GM06990 (cell line): Measurements from ENCODE around the gene WDFY2.
"Not testable (repeated sequence)": the region's sequence is repeated elsewhere in the genome, so short reads cannot be mapped to it uniquely, and the experiment has no call there.

ENCODE experiments used
- DNase-seq: peaks from one replicate; pipeline ENCODE4 v3.0.0-alpha.2; 2011; ENCODE audit not compliant: insufficient read length; ENCODE audit errors: extremely low read depth
- H3K27me3 ChIP-seq: replicated peaks from 2 replicates; pipeline ENCODE4 v1.6.0; 2011; ENCODE audit warnings: low read length; ENCODE audit not compliant: control insufficient read depth, insufficient read depth
- H3K36me3 ChIP-seq: 2 replicates; pipeline ENCODE4 v1.5.1; 2011; ENCODE audit warnings: low read length; ENCODE audit not compliant: control insufficient read depth, insufficient read depth
- H3K4me3 ChIP-seq: replicated peaks from 2 replicates; pipeline ENCODE4 v1.5.1; 2011; ENCODE audit warnings: low read depth, mild to moderate bottlenecking, control low read depth, low read length
- TF ChIP-seq, protein P1 (sequence below): IDR thresholded peaks from 2 replicates; pipeline ENCODE4 v1.5.1; 2011; ENCODE audit warnings: low read length, control low read depth, mild to moderate bottlenecking, inconsistent platforms; ENCODE audit not compliant: insufficient read depth, poor library complexity, severe bottlenecking

The WDFY2 gene

DNA sequence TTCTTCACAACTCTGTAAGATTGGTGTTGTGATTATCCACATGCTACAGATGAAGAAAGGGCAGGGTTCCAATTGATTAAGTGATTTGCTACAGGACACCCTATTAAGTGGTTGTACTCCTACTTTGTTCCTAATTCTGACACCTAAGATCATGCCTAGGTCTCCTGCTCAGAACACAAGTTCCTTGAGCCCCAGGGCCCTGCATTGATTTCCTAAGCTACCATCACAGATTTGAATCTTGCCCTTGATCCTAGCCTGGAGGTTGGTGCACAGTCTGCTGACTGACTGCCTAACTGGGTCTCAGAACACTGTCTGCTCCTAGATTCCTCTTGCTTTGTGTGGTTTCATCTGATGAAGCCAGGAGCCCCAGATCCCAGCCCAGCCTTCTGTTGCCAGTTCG is 19.6 kb upstream of the WDFY2 start:
- Histone ChIP-seq H3K27me3 (no peaks in the 10 kb centered on the region), H3K4me3 (no peak overlapping the region), H3K36me3 (no peaks in the 10 kb centered on the region)
- no peak for DNase-seq
- TF ChIP-seq, protein P1, sequence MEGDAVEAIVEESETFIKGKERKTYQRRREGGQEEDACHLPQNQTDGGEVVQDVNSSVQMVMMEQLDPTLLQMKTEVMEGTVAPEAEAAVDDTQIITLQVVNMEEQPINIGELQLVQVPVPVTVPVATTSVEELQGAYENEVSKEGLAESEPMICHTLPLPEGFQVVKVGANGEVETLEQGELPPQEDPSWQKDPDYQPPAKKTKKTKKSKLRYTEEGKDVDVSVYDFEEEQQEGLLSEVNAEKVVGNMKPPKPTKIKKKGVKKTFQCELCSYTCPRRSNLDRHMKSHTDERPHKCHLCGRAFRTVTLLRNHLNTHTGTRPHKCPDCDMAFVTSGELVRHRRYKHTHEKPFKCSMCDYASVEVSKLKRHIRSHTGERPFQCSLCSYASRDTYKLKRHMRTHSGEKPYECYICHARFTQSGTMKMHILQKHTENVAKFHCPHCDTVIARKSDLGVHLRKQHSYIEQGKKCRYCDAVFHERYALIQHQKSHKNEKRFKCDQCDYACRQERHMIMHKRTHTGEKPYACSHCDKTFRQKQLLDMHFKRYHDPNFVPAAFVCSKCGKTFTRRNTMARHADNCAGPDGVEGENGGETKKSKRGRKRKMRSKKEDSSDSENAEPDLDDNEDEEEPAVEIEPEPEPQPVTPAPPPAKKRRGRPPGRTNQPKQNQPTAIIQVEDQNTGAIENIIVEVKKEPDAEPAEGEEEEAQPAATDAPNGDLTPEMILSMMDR: no peak

DNA sequence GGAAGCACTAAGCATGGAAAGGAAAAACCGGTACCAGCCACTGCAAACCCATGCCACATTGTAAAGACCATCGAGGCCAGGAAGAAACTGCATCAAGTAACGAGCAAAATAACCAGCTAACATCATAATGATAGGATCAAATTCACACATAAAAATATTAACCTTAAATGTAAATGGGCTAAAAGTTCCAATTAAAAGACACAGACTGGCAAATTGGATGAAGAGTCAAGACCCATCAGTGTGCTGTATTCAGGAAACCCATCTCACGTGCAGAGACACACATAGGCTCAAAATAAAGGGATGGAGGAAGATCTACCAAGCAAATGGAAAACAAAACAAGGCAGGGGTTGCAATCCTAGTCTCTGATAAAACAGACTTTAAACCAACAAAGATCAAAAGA is 15.3 kb upstream of the WDFY2 start:
- not testable (repeated sequence) for H3K27me3 ChIP-seq, H3K4me3 ChIP-seq, H3K36me3 ChIP-seq, DNase-seq

GRCh38 chr13:51576754-51577153 is 7.5 kb upstream of the WDFY2 start:
- DNase-seq: no peak
- TF ChIP-seq, protein P1: no peak
- Histone ChIP-seq H3K36me3 (no peaks in the 10 kb centered on the region), H3K27me3 (no peaks in the 10 kb centered on the region), H3K4me3 (no peak overlapping the region)

DNA sequence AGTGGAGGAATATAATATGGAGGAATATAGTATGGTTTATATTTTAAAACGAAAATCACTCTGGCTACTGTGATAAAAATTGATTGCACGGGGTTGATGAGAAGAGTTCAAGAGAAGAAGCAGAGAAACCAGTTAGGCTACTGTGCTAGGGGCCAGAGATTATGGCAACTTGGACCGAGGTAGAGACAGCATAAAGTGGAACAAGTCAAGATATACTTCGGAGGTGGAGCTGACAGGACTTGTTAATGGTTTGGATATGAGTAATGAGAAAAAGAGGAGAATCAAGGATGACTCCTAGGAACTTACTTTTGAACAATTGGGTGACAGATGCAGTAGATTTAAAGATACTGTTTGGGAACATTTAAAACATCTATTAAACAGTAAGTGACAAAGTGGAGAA is 6.6 kb upstream of the WDFY2 start:
- TF ChIP-seq, protein P1: no peak
- no peak for DNase-seq
- Histone ChIP-seq H3K36me3 (no peaks in the 10 kb centered on the region), H3K4me3 (no peak overlapping the region), H3K27me3 (no peaks in the 10 kb centered on the region)

GRCh38 chr13:51579676-51580075 is 4.6 kb upstream of the WDFY2 start:
- H3K27me3 ChIP-seq: no peaks in the 10 kb centered on the region
- no peak overlapping the region for H3K4me3 ChIP-seq
- DNase-seq: no peak
- TF ChIP-seq, protein P1: no peak
- no peaks in the 10 kb centered on the region for H3K36me3 ChIP-seq

DNA sequence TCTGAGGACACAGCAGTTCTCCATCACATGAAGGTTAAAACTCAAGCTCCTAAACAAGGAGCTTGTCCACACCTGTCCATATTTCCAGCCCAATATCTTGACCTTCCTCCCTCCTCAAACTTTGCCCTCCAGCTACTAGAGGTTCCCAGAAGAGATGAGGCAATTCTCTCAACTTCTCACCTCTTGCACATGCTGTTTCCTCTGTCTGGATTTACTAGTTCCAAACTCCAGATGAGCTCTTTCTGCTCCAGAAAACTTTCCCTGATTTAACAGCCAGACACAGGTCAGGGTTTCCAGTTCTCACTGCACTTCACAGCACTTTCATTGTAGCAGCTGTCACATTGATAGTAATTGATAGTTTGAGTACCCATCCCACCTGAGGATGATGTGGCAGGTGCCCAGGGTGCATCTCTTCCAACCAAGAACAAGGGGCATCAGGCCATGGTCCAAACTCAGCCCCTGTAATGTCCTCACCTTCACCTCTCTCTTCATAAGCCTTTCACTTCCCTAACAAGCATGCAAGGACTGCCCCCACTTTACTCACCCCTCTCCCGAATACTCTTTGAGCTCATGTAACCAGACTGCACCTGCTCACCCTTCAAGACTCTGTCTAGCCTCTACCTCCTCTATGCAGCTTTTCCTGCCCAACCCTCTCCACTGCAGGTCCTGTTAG is 3.0 kb upstream of the WDFY2 start:
- H3K4me3 ChIP-seq: no peak overlapping the region
- no peaks in the 10 kb centered on the region for H3K27me3 ChIP-seq
- TF ChIP-seq, protein P1: no peak
- no peak for DNase-seq
- H3K36me3 ChIP-seq: no peaks in the 10 kb centered on the region
